Activated gamma-delta T cell (primary cell): ENCODE measurements around the gene CACNA2D2.

Source experiments
- DNase-seq: peaks from one replicate; lab custom pipeline; 2025; lab: John Stamatoyannopoulos, UW

The CACNA2D2 gene

GRCh38 chr3:50345586-50346234 lies 157.7 kb downstream of the CACNA2D2 start, which contains the start of gene ZMYND10:
ZMYND10 (minus strand) TSS chr3:50345732; CDS start chr3:50345579, 153 bp downstream.
- peak; percentile 63 for DNase-seq

DNA sequence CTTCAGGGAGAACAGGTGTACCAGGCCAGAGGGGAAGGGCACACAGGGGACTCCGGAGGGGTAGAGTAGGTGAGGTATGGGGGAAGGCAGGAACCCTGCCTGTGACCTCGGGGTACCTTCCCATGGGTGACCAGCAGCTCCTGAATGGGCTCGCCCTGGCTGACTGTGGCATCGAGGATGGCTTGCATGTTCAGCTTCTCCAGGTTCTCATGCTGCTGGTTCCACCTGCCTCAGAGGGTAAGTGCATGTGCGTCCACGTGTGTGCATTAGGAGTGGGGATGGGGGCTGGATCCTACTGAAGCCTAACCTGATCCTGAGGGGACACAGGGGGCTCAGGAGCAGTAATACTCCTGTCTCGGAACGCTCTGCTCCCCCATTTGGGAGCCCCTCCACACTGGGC lies 158.4 kb downstream of the CACNA2D2 start:
- DNase-seq = no peak

GRCh38 chr3:50342813-50343633 lies 160.4 kb downstream of the CACNA2D2 start:
- no peak for DNase-seq

DNA sequence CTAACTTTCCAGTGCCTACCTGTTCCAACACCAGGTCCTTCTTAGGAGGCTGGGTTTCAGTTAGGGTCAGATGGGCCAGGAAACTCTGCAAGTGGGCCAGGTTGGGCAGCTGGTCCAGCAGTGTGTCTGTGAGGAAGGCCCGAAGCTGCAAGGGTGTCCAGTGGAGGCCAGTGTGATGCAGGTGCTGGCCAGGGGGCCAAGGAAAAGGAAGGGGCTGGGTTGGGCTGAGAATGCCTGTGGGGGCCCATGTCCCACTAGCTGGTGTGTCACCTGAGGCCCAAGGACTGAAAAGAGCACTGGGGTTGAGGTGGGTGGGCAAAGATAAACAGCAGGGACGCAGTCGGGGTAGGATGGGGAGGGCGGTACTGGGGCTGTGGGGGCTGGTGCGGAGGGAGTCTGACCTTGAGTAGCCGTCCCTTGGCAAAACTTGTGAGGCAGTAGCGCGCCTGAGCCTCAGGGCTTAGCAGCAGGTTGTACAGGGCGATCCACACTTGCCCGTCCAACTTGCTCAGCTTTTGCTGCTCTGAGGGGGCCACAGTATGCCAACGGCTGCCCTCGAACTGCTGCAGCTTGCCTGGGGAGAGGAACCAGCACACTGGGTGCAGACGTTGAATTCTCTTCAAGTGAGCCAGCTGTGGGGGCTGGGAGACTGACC lies 161.3 kb downstream of the CACNA2D2 start:
- DNase-seq = no peak

- no peak for DNase-seq
Observed at GRCh38 chr3:50341537-50341936, 161.9 kb downstream of the CACNA2D2 start.

DNA sequence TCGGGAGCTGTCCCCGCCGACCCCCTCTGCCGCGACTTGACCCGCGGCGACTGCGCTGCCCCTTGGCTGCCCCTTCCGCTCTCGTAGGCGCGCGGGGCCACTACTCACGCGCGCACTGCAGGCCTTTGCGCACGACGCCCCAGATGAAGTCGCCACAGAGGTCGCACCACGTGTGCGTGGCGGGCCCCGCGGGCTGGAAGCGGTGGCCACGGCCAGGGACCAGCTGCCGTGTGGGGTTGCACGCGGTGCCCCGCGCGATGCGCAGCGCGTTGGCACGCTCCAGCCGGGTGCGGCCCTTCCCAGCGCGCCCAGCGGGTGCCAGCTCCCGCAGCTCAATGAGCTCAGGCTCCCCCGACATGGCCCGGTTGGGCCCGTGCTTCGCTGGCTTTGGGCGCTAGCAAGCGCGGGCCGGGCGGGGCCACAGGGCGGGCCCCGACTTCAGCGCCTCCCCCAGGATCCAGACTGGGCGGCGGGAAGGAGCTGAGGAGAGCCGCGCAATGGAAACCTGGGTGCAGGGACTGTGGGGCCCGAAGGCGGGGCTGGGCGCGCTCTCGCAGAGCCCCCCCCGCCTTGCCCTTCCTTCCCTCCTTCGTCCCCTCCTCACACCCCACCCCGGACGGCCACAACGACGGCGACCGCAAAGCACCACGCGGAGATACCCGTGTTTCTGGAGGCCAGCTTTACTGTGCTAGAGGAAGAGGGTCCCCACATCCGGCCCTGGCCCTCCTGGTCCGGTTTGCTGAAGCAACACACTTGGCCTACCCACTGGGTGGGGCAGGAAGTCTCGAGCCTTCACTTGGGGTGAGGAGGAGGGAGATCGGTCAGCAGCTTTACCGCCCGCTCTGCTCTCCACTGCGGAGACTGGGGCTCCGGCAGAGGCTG lies 162.7 kb downstream of the CACNA2D2 start, which contains the start of gene RASSF1:
RASSF1 (minus strand) TSS at position 389 of the 882 bp plus-strand sequence; CDS start at position 358, 31 bp downstream.
- DNase-seq = peak; percentile 66

DNA sequence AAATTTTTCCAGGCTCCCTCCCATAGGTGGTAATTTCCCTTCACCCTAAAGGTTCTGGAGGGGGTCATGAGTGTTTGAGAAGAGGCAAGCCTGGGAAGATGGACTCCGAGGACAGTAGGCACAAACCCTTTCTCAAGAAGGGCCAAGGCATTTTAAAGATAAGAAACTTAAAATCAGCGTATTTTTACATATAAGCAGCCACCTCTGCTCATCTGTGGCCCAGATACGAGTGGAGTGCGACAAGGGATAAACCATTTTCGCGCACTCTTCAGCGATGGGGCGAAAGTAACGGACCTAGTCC lies 163.3 kb downstream of the CACNA2D2 start:
- DNase-seq = no peak

DNA sequence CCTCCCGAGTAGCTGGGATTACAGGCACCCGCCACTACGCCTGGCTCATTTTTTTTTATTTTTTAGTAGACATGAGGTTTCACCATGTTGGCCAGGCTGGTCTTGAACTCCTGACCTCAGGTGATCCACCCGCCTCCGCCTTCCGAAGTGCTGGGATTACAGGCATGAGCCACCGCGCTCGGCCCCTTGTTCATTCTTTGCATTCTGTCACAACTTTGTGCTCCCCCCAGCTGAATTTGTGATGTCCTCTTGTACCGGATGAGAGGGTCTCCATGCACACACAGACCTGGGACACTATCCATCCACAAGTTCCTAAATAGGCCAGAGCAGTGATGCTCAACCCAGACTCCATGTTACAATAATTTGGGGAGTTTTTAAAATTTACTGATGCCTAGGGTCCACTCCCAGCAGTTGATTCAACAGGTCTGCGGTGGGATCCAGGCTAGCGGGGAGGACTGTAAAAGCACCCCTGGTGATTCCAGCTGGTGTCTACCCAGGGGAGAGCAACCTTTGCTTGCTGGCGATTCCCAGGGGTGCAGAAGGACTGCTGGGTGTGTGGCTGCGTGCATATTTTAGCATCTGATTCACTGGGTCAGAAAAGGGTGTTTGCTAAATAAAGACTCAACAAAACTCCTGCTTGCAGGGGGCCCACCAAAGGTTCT lies 163.8 kb downstream of the CACNA2D2 start:
- no peak for DNase-seq

DNA sequence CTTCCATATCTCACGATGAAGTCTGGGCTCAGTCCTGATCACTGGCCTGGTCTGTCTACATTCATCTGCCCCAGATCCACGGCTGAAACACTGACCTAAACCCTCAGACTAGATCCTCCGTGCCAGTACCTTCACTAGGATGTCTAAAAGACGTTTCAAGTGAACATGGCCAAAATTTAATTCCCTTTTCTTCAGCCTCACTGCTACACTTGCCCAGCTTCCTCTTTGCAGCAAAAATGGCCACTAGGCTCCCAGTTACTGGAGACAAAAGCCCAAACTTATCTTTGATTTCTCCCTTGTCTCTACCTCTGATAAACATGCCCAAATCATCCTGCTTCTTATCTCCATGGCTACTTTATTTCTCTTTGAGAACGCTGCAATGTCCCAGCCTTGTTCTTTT lies 164.5 kb downstream of the CACNA2D2 start:
- DNase-seq = no peak

GRCh38 chr3:50337175-50337861 lies 166.1 kb downstream of the CACNA2D2 start:
- DNase-seq = peak; percentile 88

DNA sequence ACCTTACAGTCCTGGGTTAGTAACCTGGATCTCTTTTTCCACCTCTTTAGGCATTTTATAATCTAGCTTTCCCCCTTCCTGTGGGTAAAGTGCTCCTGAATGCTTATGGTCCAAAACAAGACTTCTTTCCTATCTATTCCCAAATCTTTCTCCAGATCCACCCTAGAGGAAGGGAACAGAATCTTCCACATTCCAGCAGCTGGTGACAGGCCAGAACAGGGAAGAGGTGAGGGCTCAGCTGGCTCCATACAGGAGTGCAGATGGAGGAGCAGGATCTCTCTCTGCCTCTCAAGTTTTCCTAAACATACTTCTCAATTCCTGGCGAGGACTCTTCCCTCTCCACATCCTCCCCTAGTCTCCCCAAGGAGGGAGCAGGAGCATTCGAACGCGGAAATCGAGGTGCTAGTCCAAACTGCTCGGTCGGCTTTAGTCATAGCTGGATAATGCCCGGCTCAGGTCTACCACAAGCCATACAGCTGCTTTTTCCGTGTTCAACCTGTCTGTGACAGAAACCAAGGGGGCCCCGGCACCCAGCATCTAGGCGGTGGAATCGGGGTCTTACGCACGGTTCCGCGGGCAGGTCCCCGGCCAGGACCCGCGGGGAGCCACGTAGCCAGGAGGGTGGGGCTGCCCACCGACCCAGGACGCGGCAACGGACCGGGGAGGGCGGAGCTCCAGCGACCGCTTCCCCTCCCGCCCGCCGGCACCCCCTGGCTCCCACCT lies 166.8 kb downstream of the CACNA2D2 start:
- no peak for DNase-seq

DNA sequence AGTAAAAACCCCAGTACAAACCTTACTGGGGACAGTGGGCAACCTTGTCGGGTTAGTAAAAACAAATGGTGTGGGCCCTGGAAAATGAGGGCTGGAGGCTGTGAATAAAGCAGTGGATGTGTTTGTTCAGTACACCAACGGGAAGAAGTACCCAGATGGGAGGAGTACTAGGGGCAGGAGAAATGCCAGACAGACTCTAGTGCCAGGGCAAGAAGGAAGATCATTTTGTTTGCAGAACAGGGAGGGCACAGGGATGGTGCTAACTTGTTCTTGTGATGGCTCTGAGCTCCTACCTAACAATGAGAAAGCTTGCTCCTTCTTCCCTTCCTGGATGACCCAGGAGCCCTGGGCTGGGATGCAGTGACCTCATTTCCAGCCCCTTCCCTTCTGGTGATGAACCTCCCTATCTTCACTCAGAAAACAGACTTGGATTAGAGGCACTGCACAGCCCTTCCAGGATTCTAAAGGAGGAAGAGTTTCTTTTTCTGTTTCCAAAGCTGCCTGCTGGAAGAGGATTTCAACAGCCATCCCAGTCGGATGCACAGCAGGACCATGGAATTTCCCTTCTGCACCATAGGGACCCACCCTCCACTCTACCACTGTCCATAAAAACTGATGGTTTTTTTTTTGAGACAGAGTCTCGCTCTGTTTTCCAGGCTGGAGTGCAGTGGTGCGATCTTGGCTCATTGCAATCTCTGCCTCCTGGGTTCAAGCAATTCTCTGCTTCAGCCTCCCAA lies 168.9 kb downstream of the CACNA2D2 start:
- DNase-seq = no peak

GRCh38 chr3:50333744-50334328 lies 169.6 kb downstream of the CACNA2D2 start:
- DNase-seq = no peak

DNA sequence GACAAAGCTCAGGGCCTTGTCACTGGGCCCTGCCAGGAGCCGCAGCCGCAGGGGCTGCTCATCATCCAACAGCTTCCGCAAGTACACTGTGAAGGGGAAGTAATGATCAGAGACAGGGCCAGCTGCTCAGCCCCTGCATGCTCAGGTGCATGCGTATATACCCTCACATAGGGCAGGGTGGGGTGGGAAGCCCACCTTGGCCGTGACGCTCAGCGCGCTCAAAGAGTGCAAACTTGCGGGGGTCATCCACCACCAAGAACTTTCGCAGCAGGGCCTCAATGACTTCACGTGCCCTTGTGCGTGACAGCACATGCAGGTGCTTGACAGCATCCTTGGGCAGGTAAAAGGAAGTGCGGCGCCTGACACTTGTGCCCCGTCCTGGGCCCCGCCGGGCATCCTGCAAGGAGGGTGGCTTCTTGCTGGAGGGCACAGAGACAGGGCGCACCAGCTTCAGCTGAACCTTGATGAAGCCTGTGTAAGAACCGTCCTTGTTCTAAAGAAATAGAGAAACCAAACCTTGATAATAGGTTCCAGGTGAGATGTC lies 172.0 kb downstream of the CACNA2D2 start:
- no peak for DNase-seq

GRCh38 chr3:50330330-50330729 lies 173.1 kb downstream of the CACNA2D2 start:
- no peak for DNase-seq

GRCh38 chr3:50327943-50328691 lies 175.3 kb downstream of the CACNA2D2 start, which contains the start of gene TUSC2:
TUSC2 (minus strand) TSS chr3:50328223; CDS start chr3:50328099, 124 bp downstream.
- peak; percentile 78 for DNase-seq

DNA sequence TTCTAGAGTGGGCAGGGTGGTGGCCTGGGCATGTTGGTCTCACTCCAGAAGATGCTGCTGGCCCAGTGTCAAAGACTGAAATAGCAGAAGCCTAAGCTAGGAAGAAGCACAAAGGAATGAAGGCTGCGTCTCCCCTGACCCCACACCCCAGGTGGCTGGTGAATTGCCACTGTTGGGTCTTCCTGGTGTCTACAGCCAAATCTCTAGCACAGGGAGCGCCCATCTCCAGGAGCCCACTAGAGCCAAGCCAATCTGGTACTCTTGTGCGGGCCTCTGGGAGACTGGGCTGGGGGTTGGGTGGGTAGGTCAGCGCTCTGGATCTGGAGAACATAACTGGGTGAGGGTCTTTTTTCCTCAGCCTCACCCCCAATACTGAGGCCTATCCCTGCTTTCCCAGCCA lies 176.3 kb downstream of the CACNA2D2 start:
- DNase-seq = no peak

DNA sequence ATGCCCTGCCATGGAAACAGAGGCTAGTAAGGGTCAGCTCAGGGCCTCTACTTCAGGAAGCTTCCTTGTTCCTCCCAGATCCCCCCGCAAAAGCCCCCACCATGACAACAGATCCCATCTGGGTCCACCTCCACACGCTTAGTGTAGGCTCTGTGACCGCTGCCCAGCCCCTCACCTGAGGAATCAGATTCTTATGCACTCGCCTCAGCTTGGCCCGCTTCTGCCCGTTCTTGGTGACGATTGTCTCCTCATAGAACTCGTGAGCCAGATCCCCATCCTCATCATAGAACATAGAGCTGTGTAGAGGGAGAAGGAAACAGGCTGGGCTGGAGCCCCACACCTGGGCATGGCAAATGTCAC lies 177.3 kb downstream of the CACNA2D2 start:
- DNase-seq = no peak
